Neural cell (in vitro differentiated cells): ENCODE measurements around the gene SSTR5.

Experiments used
- EZH2 ChIP-seq: fragments of 200-600, 300-800 bp; shearing (Covaris generic), sonication (generic); IDR thresholded peaks from 2 replicates; pipeline ENCODE4 v1.6.1; 2014; ENCODE audit warnings: antibody characterized with exemption, low read length, borderline replicate concordance, mild to moderate bottlenecking; ENCODE audit not compliant: insufficient read depth, poor library complexity, severe bottlenecking
- MXI1 ChIP-seq: fragments of 450-650 bp; conservative IDR thresholded peaks from 2 replicates; pipeline ENCODE4 v1.6.1; 2014; ENCODE audit warnings: antibody characterized with exemption, mild to moderate bottlenecking; ENCODE audit not compliant: poor library complexity, severe bottlenecking
- POLR2AphosphoS5 ChIP-seq: IDR thresholded peaks from 2 replicates; pipeline ENCODE4 v1.6.1; 2012
- RAD21 ChIP-seq: fragments of 450-650 bp; conservative IDR thresholded peaks from 2 replicates; pipeline ENCODE4 v1.6.1; 2014; ENCODE audit warnings: antibody characterized with exemption, mild to moderate bottlenecking, moderate library complexity
- TF ChIP-seq, protein P1 (sequence below): fragments of 450-650 bp; IDR thresholded peaks from 2 replicates; pipeline ENCODE4 v1.5.1; 2014; ENCODE audit warnings: antibody characterized with exemption, mild to moderate bottlenecking, moderate library complexity; ENCODE audit not compliant: poor library complexity, severe bottlenecking
- TF ChIP-seq, protein P2 (sequence below): IDR thresholded peaks from 2 replicates; pipeline ENCODE4 v1.6.1; 2012; ENCODE audit warnings: borderline replicate concordance

DNA sequence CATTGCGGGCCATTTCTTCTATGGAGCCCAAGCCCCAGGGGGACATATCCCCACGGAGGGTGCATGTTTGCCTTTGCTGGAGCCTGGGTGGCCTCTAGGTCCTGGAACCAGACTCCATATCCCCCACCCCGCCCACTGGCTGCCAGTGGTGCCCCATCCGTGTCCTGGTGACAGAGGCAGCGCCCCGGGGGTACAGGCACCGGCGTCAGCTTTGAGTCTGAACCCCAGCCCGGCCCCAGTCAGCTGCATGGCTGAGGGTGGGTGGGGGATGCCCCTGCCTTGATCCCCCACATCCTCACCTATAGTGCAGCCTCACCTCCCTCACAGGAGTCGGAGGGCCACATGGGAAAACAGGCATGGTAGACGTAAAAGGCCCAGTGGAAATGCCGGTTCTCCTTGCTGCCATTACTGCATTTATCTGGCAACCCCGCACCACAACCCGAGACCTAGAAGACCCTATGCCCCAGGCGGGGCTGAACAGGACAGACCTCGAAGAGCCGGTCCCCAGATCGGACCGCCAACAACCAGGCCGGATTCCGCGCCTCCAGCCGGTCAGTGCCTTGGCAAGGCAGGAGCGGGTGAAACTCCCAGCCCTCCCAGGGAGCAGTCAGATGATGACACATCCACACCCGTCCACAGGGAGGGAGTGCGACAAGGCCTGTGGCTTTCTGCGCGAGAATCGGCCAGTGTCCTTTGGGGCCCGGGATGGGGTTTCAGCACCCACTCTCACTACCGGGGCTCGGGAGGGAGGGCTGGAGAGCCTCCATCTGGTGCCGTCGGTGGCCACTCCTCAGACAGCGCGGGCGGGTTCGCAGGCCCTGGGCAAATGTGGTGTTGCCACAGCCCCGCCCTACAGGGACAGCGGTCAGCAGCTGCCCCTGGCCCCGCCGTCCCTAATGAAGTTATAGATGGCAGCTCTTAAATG lies 11.9 kb upstream of the SSTR5 start:
- TF ChIP-seq, protein P1, sequence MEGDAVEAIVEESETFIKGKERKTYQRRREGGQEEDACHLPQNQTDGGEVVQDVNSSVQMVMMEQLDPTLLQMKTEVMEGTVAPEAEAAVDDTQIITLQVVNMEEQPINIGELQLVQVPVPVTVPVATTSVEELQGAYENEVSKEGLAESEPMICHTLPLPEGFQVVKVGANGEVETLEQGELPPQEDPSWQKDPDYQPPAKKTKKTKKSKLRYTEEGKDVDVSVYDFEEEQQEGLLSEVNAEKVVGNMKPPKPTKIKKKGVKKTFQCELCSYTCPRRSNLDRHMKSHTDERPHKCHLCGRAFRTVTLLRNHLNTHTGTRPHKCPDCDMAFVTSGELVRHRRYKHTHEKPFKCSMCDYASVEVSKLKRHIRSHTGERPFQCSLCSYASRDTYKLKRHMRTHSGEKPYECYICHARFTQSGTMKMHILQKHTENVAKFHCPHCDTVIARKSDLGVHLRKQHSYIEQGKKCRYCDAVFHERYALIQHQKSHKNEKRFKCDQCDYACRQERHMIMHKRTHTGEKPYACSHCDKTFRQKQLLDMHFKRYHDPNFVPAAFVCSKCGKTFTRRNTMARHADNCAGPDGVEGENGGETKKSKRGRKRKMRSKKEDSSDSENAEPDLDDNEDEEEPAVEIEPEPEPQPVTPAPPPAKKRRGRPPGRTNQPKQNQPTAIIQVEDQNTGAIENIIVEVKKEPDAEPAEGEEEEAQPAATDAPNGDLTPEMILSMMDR, result no peak
- no peak for TF ChIP-seq MXI1
- no peak for TF ChIP-seq EZH2
- TF ChIP-seq, protein P2, sequence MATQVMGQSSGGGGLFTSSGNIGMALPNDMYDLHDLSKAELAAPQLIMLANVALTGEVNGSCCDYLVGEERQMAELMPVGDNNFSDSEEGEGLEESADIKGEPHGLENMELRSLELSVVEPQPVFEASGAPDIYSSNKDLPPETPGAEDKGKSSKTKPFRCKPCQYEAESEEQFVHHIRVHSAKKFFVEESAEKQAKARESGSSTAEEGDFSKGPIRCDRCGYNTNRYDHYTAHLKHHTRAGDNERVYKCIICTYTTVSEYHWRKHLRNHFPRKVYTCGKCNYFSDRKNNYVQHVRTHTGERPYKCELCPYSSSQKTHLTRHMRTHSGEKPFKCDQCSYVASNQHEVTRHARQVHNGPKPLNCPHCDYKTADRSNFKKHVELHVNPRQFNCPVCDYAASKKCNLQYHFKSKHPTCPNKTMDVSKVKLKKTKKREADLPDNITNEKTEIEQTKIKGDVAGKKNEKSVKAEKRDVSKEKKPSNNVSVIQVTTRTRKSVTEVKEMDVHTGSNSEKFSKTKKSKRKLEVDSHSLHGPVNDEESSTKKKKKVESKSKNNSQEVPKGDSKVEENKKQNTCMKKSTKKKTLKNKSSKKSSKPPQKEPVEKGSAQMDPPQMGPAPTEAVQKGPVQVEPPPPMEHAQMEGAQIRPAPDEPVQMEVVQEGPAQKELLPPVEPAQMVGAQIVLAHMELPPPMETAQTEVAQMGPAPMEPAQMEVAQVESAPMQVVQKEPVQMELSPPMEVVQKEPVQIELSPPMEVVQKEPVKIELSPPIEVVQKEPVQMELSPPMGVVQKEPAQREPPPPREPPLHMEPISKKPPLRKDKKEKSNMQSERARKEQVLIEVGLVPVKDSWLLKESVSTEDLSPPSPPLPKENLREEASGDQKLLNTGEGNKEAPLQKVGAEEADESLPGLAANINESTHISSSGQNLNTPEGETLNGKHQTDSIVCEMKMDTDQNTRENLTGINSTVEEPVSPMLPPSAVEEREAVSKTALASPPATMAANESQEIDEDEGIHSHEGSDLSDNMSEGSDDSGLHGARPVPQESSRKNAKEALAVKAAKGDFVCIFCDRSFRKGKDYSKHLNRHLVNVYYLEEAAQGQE, result no peak
- TF ChIP-seq RAD21, result no peak
- no peak for TF ChIP-seq POLR2AphosphoS5
